Esophagus muscularis mucosa (tissue), 4 donors: ENCODE data around the gene CDK14. TPM values are rescaled to one million over a fixed set of nuclear protein-coding genes. Genes with fewer than 3 reads are reported as not detected.

Experiments used
- DNase-seq: peaks from one replicate; pipeline ENCODE4 v3.0.0-alpha.2; 2017; ENCODE audit errors: extremely low spot score
- H3K27ac ChIP-seq, 4 donors: fragments of 200-600 bp; sonication (generic); replicated peaks in 1 of 4; 1 replicate in 3 of 4; 2 replicates in 1 of 4; pipeline ENCODE4 v1.5.1; 2016 to 2019; ENCODE audit warnings: mild to moderate bottlenecking in 1 of 4
- H3K27me3 ChIP-seq, 4 donors: fragments of 200-600 bp; sonication (generic); one replicate each; pipeline versions ENCODE4 v1.5.1 to v1.6.0; 2016 to 2019
- H3K36me3 ChIP-seq, 4 donors: fragments of 200-600 bp; sonication (generic); one replicate each; pipeline ENCODE4 v1.5.1; 2016 to 2019
- H3K4me1 ChIP-seq, 4 donors: fragments of 200-600 bp; sonication (generic); one replicate each; pipeline ENCODE4 v1.5.1; 2016 to 2019
- H3K4me3 ChIP-seq, 4 donors: fragments of 200-600 bp; sonication (generic); 1 replicate in 2 of 4; 2 replicates in 2 of 4; pipeline ENCODE4 v1.5.1; 2016 to 2019; ENCODE audit warnings: mild to moderate bottlenecking in 4 of 4, moderate library complexity in 1 of 4
- H3K9me3 ChIP-seq, 4 donors: fragments of 200-600 bp; sonication (generic); 1 replicate in 3 of 4; 2 replicates in 1 of 4; pipeline ENCODE4 v1.5.1; 2016 to 2019
- EP300 ChIP-seq: sonication (generic); formaldehyde crosslinking; IDR thresholded peaks from one replicate; pipeline ENCODE4 v1.6.1; 2017; ENCODE audit warnings: antibody characterized with exemption
- POLR2A ChIP-seq: fragments of 450-650 bp; IDR thresholded peaks from one replicate; pipeline ENCODE4 v1.6.1; 2017; ENCODE audit warnings: antibody characterized with exemption, moderate library complexity, mild to moderate bottlenecking, low read depth
- POLR2AphosphoS5 ChIP-seq, 2 donors: sonication (generic); formaldehyde crosslinking; IDR thresholded peaks; one replicate each; pipeline ENCODE4 v1.6.1; 2017; ENCODE audit warnings: antibody characterized with exemption in 2 of 2
- WGBS: methylation state at CpG from one replicate; pipeline ENCODE4 v1.1.5; 2018; 5-methylcytosine and 5-hydroxymethylcytosine counted together
- intact Hi-C: fragments of 100-400 bp; cut with DNase I; formaldehyde crosslinking; loops from one replicate; pipeline ENCODE4 v1.15.1; 2023
- total RNA-seq, 4 donors: library from RNA; depleted of rRNA; stranded (reverse); fragments of >200 nt; gene quantifications; one replicate each; pipeline versions ENCODE4 v1.1.0 to v1.2.1, GENCODE V29; 2016
- TF ChIP-seq, protein P1 (sequence below), 3 experiments: fragments of 200-600 bp in 2 of 3; fragments of 450-650 bp in 1 of 3; sonication (generic) in 2 of 3; IDR thresholded peaks; one replicate each; pipeline ENCODE4 v1.5.1; 2017 to 2019; ENCODE audit warnings: antibody characterized with exemption in 3 of 3, mild to moderate bottlenecking in 2 of 3, moderate library complexity in 1 of 3

Gene CDK14
- total RNA-seq, 4 donors from 2014 or later, result 9.6 to 17.7 (median 14.3) TPM

DNA sequence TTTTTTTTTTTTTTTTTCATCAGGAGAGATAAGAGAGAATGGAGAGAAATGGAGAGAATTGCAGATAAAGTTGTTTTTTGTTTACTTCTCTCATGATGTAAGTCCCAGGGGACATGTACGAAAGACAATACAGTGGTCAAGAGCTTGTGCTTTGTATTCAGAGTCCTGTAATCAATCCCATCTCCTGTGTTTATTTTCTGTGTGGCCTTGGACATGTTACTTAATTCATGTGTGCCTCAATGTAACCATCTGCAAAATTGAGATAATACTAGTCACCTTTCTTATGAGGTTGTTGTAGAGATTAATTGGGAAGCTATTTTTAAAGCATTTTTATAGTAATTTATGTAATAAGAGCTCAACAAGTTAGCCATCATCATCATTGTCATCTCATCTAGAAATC lies 117.5 kb downstream of the CDK14 start:
- TF ChIP-seq, protein P1, sequence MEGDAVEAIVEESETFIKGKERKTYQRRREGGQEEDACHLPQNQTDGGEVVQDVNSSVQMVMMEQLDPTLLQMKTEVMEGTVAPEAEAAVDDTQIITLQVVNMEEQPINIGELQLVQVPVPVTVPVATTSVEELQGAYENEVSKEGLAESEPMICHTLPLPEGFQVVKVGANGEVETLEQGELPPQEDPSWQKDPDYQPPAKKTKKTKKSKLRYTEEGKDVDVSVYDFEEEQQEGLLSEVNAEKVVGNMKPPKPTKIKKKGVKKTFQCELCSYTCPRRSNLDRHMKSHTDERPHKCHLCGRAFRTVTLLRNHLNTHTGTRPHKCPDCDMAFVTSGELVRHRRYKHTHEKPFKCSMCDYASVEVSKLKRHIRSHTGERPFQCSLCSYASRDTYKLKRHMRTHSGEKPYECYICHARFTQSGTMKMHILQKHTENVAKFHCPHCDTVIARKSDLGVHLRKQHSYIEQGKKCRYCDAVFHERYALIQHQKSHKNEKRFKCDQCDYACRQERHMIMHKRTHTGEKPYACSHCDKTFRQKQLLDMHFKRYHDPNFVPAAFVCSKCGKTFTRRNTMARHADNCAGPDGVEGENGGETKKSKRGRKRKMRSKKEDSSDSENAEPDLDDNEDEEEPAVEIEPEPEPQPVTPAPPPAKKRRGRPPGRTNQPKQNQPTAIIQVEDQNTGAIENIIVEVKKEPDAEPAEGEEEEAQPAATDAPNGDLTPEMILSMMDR (IDR thresholded peaks at IDR 0.05), result no peak
- TF ChIP-seq POLR2AphosphoS5 (IDR thresholded peaks at IDR 0.05) (no peak), EP300 (no peak), POLR2A (no peak)
- H3K36me3 ChIP-seq, result no peaks in the 10 kb centered on the region
- no peak for DNase-seq
- no peak overlapping the region for H3K27ac ChIP-seq
- H3K9me3 ChIP-seq, result no peaks in the 10 kb centered on the region
- no peak overlapping the region for H3K4me3 ChIP-seq
- no peaks in the 10 kb centered on the region for H3K27me3 ChIP-seq
- H3K4me1 ChIP-seq, result peaks cover 26 to 40% (median 36%) of the 10 kb centered on the region in 4 donors
- intact Hi-C loops, result no loop called here
- WGBS, result 88% methylated on average over 1 of the region's 1 CpG

DNA sequence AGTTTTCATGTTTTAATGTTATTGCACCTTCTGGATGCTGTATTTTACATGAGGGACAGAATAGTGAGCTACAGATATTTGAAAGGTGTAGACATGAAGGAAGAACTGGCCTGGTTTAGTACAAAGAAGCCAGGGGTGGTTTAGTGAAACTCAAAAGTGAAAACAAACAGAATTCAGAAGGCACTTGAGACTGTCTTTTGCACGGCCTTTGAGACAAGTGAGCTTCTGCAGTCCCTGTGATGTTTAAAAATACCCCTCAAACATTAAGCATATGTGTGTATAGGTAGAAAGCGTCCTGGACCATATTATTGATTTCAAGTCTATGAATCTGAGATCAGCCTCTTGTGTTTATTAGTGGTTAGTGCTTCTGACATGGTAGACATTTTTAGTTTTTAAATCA lies 118.9 kb downstream of the CDK14 start:
- 64% methylated on average over 2 of the region's 2 CpGs for WGBS
- intact Hi-C loops, result no loop called here
- H3K4me1 ChIP-seq, result peaks cover 14 to 27% (median 24%) of the 10 kb centered on the region in 4 donors
- no peak for TF ChIP-seq POLR2A
- no peak for TF ChIP-seq EP300
- no peak for TF ChIP-seq POLR2AphosphoS5 (IDR thresholded peaks at IDR 0.05)
- TF ChIP-seq, protein P1 (IDR thresholded peaks at IDR 0.05), result no peak
- no peak for DNase-seq
- no peaks in the 10 kb centered on the region for H3K9me3 ChIP-seq
- H3K4me3 ChIP-seq, result no peak overlapping the region
- no peaks in the 10 kb centered on the region for H3K27me3 ChIP-seq
- no peaks in the 10 kb centered on the region for H3K36me3 ChIP-seq
- no peak overlapping the region for H3K27ac ChIP-seq

DNA sequence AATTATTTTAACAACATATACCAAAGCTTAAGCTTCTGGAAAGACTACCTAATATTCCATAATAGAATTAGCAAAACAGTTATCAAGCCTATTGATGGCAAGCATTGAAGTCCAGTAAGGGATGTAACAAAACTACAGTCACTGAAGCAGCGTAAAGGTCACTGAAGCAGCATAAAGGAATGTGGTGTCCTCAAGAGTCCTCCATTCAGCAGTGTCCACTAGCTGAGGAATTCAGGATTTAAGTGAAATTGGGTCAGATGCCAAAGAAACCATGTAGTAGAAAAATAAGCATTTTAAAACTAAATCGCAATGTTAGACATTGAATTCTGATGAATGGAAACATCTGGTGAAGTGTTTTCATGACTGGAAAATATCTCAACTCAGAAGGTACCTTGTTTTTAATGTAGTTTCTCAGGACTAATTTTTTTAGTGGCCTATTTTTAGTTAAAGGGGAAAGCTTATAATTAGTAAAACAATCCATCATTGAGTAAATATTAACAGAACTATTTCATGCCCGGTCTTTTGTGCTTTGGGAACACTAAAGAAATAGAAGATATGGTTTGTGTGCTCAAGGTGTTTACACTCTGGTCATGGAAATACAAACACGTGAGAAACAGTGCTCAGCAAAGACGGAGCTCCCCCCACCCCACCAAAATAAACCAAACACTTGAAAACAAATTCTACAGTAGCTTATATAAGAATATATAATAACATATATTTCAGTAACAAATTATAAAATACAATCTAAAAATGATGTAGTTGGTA lies 121.4 kb downstream of the CDK14 start:
- H3K9me3 ChIP-seq, result no peaks in the 10 kb centered on the region
- no peak overlapping the region for H3K4me3 ChIP-seq
- H3K27ac ChIP-seq, result no peak overlapping the region
- intact Hi-C loops, result no loop called here
- H3K27me3 ChIP-seq, result no peaks in the 10 kb centered on the region
- peaks cover 24 to 39% (median 34%) of the 10 kb centered on the region in 4 donors for H3K4me1 ChIP-seq
- no peaks in the 10 kb centered on the region for H3K36me3 ChIP-seq
- TF ChIP-seq POLR2AphosphoS5 (IDR thresholded peaks at IDR 0.05), result no peak
- no peak for TF ChIP-seq EP300
- no peak for TF ChIP-seq POLR2A
- DNase-seq, result no peak
- WGBS, result 49% methylated on average over 5 of the region's 5 CpGs

DNA sequence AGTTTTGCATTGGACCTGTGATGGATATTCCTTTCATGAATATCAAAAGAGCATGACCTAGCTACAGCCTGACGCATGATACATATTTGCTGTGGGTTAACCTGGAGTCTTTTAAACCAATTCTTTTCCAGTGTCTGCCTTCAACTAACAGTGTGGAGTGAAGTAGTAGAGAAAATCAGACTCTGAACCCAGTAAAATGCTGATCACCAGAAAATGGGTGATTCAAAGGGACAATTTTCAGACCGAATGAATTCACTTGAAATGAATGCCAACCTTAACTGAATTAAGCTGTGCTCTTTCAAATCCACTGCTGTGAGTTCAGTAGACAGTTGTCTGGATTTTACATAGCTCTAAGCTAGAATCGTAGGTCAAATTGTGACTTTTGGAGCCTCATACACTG lies 123.0 kb downstream of the CDK14 start:
- H3K27ac ChIP-seq, result no peak overlapping the region
- 74% methylated on average over 3 of the region's 3 CpGs for WGBS

More for the DNA sequence above, 123.0 kb downstream of the CDK14 start:
- Histone ChIP-seq H3K4me3 (no peak overlapping the region), H3K9me3 (no peaks in the 10 kb centered on the region), H3K27me3 (no peaks in the 10 kb centered on the region), H3K4me1 (peaks cover 24 to 39% (median 34%) of the 10 kb centered on the region in 4 donors), H3K36me3 (no peaks in the 10 kb centered on the region)
- intact Hi-C loops, result no loop called here
- TF ChIP-seq POLR2AphosphoS5 (IDR thresholded peaks at IDR 0.05) (no peak), POLR2A (no peak), EP300 (no peak)
- TF ChIP-seq, protein P1 (IDR thresholded peaks at IDR 0.05), result no peak
- DNase-seq, result no peak
